ENCODE results near the gene TBC1D24.

Gene TBC1D24

DNA sequence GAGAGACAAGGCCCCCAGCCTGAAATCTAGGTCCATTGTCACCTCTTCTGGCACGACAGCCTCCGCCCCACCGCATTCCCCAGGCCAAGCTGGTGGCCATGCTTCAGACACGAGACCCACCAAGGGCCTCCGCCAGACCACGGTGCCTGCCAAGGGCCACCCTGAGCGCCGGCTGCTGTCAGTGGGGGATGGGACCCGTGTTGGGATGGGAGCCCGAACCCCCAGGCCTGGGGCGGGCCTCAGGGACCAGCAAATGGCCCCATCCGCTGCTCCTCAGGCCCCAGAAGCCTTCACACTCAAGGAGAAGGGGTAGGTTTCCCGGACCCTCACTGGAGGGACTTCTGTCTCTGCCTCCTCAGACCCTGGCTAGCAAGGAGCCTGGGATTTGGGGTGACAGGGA, 14.0 kb upstream of the TBC1D24 start:
- H3K4me1 ChIP-seq: peaks cover 33 to 70% (median 56%) of the 10 kb centered on the region in 10 experiments
- H3K36me3 ChIP-seq: peaks cover 9 to 50% (median 29%) of the 10 kb centered on the region in 11 experiments
- H3K9me3 ChIP-seq (replicated peaks in 1 of 11): no peaks in the 10 kb centered on the region
- H3K27me3 ChIP-seq: no peaks in the 10 kb centered on the region
- H3K27ac ChIP-seq: peak overlapping the region in 3 of 11 experiments; percentile 49 to 71 (median 65); a peak in 5 of 22 replicates
- no peak for TF ChIP-seq Cebpa-rat (IDR thresholded peaks at IDR 0.05)
- H3K4me2 ChIP-seq: peak overlapping the region; percentile 96 to 100 (median 99); a peak in 21 of 22 replicates
- H3K9ac ChIP-seq: peak overlapping the region in 10 of 11 experiments; percentile 67 to 84 (median 76); a peak in 18 of 22 replicates
- H3K4me3 ChIP-seq: peak overlapping the region in 9 of 10 experiments; percentile 56 to 78 (median 68); a peak in 17 of 20 replicates
- H4K20me1 ChIP-seq: peaks cover 0 to 81% (median 53%) of the 10 kb centered on the region in 11 experiments; a peak in 16 of 22 replicates

DNA sequence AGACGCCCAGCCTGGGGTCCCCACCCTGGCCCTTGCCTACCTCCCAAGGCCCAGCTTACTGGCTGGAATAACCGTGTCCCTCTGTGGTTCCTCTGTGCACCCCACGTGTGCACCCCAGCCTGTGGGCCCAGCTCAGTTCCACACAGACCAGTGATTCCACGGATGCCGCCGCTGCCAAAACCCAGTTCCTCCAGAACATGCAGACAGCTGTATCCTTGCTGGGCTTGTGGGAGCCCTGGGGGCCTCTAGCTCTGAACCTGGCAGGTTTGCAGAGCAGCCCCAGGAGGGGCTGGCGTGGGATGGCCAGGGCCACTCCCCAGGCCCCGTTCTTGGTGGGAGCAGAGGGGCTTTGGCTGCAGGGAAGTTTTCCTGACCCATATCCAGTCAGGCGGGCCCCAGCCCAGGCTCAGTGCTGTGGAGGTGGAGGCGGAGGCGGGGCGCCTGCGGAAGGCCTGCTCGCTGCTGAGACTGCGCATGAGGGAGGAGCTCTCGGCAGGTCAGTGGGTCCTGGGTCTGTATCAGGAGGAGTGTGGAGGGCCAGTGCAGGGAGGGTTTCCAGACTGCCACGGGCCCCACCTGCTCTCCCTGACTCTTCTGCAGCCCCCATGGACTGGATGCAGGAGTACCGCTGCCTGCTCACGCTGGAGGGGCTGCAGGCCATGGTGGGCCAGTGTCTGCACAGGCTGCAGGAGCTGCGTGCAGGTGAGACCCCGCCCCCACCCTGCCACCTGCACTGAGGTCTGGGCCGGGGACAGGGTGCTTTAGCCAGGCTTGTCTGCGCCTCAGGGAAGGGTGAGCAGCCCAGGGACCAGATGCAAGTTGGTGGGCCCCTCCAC, 12.7 kb upstream of the TBC1D24 start:
- no peak for TF ChIP-seq Cebpa-rat (IDR thresholded peaks at IDR 0.05)
- H3K4me3 ChIP-seq: no peak overlapping the region
- peaks cover 38 to 81% (median 66%) of the 10 kb centered on the region in 10 experiments for H3K4me1 ChIP-seq
- H4K20me1 ChIP-seq: peaks cover 0 to 81% (median 40%) of the 10 kb centered on the region in 11 experiments; a peak in 17 of 22 replicates
- no peak overlapping the region for H3K27ac ChIP-seq
- peak overlapping the region in 4 of 11 experiments; percentile 73 to 84 (median 80); a peak in 5 of 22 replicates for H3K9ac ChIP-seq
- H3K4me2 ChIP-seq: peak overlapping the region in 7 of 11 experiments; percentile 96 to 99 (median 98); a peak in 9 of 22 replicates
- no peaks in the 10 kb centered on the region for H3K9me3 ChIP-seq (replicated peaks in 1 of 11)
- peaks cover 0 to 8% (median 0%) of the 10 kb centered on the region in 11 experiments; a peak in 7 of 22 replicates for H3K27me3 ChIP-seq
- peaks cover 0 to 37% (median 16%) of the 10 kb centered on the region in 11 experiments; a peak in 17 of 22 replicates for H3K36me3 ChIP-seq

DNA sequence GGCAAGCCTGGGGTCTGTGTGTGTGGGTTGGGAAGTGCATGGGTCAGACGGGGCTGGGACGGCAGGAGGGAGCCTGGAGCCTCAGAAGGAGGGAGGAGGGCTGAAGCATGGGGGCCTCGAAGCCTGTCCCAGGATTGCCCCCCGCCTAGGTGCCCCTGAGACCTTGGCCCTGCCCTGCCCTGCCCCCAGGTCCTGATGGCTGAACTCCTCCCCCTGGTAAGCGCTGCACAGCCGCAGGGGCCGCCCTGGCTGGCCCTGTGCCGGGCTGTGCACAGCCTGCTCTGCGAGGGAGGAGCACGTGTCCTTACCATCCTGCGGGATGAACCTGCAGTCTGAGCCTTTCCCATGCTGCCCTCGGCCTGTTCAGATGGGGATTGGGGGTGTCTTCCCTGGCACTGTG, 10.6 kb upstream of the TBC1D24 start:
- peaks cover 0 to 29% (median 0%) of the 10 kb centered on the region in 11 experiments; a peak in 8 of 22 replicates for H3K27me3 ChIP-seq
- no peak for TF ChIP-seq Cebpa-rat (IDR thresholded peaks at IDR 0.05)
- peaks cover 0 to 68% (median 20%) of the 10 kb centered on the region in 11 experiments; a peak in 16 of 22 replicates for H4K20me1 ChIP-seq
- peak overlapping the region in 2 of 11 experiments; percentile 32 to 44; a peak in 2 of 22 replicates for H3K9ac ChIP-seq
- 0 out of 22 replicates have a peak overlapping the region, but pooled peaks of 1 of the 11 experiments have one; percentile 1 for H3K27ac ChIP-seq
- no peak overlapping the region for H3K4me3 ChIP-seq
- H3K36me3 ChIP-seq: peaks cover 0 to 21% (median 0%) of the 10 kb centered on the region in 11 experiments; a peak in 7 of 22 replicates
- H3K4me2 ChIP-seq: peak overlapping the region in 9 of 11 experiments; percentile 16 to 51 (median 31); a peak in 9 of 22 replicates
- peaks cover 38 to 86% (median 75%) of the 10 kb centered on the region in 10 experiments for H3K4me1 ChIP-seq
- H3K9me3 ChIP-seq (replicated peaks in 1 of 11): no peaks in the 10 kb centered on the region

DNA sequence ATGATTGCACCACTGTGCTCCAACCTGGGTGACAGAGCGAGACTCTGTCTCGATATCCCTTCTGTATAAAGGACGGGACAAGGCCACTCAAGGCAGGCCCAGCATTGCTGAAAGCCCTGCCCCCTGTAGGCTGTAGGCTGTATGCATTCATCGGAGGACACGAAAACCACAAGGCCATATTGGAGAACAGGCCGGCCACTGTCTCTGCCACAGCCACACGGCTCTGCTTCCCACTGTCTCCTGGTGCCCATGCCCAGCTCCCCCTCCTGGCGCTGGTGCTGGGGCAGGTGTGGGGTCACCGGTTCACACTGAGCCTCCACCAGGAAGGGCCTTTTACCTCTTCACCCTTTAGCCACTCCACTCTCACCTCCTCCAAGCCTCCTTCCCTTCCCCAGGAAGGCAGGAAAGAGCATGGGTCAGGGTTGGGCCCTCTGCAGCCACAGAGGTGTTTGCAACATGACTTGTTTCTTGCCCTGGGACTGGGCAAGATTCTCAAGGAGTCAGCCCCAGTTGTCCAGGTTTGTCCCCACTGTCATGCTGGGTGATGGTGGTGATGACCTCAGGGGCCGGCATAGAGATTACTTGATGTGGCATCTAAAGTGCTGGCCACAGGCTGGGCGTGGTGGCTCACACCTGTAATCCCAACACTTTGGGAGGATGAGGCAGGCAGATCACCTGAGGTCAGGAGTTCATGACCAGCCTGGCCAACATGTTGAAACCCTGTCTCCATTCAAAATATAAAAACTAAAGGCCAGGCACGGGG, 9.1 kb upstream of the TBC1D24 start:
- H3K4me3 ChIP-seq: no peak overlapping the region
- peak overlapping the region in 5 of 11 experiments; percentile 17 to 100 (median 100); a peak in 3 of 22 replicates for H3K4me2 ChIP-seq
- H3K27ac ChIP-seq: no peak overlapping the region
- no peaks in the 10 kb centered on the region for H3K9me3 ChIP-seq (replicated peaks in 1 of 11)
- peaks cover 0 to 74% (median 22%) of the 10 kb centered on the region in 11 experiments; a peak in 17 of 22 replicates for H4K20me1 ChIP-seq
- TF ChIP-seq Cebpa-rat (IDR thresholded peaks at IDR 0.05): no peak
- peaks cover 0 to 44% (median 0%) of the 10 kb centered on the region in 11 experiments; a peak in 8 of 22 replicates for H3K27me3 ChIP-seq
- peaks cover 36 to 91% (median 80%) of the 10 kb centered on the region in 10 experiments for H3K4me1 ChIP-seq
- H3K36me3 ChIP-seq: peaks cover 0 to 20% (median 0%) of the 10 kb centered on the region in 11 experiments; a peak in 7 of 22 replicates
- H3K9ac ChIP-seq: no peak overlapping the region

DNA sequence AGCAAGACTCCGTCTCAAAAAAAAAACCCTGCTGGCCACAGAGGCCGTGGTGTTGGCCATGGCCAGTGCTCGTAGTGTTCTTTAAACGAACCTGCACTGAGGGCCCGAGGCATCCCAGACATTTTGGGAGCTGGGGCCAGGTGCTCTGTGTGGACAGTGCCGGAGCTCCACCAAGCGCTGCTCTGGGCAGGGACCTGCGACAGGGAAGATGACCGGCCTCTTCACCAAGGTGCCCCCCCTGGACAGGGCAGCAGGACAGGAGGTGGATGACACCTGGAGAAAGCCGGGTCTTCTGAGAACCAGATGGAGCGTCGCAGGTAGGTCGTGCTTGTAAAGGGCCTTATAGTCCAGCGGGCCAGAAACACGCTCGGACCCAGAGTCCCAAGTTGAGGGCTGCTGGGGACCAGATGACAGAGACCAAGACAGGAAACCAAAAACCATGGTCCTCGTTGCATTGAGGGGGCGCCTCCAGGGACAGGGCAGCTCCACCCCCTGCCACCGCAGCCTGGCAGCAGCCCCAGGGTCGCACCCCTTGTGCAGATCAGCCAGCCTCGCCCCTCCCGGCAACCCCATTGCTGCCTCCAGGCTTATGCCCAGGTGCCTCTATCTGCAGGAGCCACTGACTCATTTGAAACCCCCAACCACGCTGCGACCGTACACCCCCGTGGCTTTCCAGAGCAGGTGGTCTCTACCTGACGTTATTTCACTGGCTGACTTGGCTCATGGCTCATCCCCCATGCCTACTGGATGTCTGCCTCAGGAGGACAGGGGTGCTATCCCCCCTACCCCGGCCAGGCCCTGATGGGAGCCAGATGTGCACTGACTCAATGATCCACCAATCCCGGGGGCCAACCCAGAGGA, 8.0 kb upstream of the TBC1D24 start:
- peak overlapping the region; percentile 96 to 100 (median 100) for H3K4me2 ChIP-seq

DNA sequence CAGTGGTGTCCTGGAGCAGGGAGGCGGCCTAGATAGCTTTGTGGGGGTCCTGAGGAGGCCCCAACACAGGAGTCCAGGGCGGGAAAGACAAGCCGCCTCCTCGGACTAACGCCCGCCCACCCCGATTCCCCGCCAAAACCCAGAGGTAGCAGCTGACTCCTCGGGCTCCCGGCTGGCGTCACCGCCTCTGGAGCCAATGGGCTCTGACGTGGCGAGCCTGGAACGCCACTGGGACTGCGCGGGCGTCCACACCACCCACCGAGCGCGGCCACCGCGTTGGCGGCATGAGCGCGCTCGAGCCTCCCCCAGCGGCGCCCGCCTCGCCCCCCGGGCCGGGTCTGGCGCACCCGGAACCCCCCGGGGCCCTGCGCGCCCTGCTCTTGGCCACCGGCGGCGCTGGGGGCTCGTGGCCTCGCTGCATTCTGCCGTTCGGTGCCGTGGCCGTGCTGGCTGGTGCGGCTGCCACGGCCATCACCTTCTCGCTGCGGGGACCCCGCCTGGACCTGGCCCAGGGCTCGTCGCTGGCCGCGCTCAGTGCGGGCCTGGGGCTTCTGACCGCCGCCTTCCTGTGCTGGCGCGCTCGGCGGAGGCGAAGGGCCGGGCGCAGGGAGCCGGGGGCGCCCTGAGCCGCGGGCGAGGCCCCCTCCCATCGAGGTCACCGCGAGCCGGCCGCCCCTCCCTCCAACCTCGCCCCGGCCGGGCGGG, 7.2 kb upstream of the TBC1D24 start:
- no peaks in the 10 kb centered on the region for H3K9me3 ChIP-seq (replicated peaks in 1 of 11)
- H3K4me2 ChIP-seq: peak overlapping the region; percentile 96 to 100 (median 100)
- H4K20me1 ChIP-seq: peaks cover 5 to 79% (median 30%) of the 10 kb centered on the region in 11 experiments; a peak in 19 of 22 replicates
- peaks cover 41 to 91% (median 81%) of the 10 kb centered on the region in 10 experiments for H3K4me1 ChIP-seq
- H3K4me3 ChIP-seq: peak overlapping the region; percentile 51 to 69 (median 62)
- H3K36me3 ChIP-seq: peaks cover 0 to 1% (median 0%) of the 10 kb centered on the region in 11 experiments; a peak in 4 of 22 replicates
- H3K9ac ChIP-seq: peak overlapping the region; percentile 58 to 81 (median 76)
- TF ChIP-seq Cebpa-rat (IDR thresholded peaks at IDR 0.05): no peak
- H3K27ac ChIP-seq: peak overlapping the region in 9 of 11 experiments; percentile 53 to 78 (median 74); a peak in 18 of 22 replicates
- peaks cover 0 to 62% (median 0%) of the 10 kb centered on the region in 11 experiments; a peak in 8 of 22 replicates for H3K27me3 ChIP-seq

More for the DNA sequence above, 8.0 kb upstream of the TBC1D24 start:
- Histone ChIP-seq H3K4me1 (peaks cover 36 to 91% (median 79%) of the 10 kb centered on the region in 10 experiments), H3K27ac (peak overlapping the region in 8 of 11 experiments; percentile 33 to 78 (median 75); a peak in 11 of 22 replicates), H4K20me1 (peaks cover 0 to 72% (median 22%) of the 10 kb centered on the region in 11 experiments; a peak in 17 of 22 replicates), H3K9ac (peak overlapping the region in 10 of 11 experiments; percentile 58 to 81 (median 76); a peak in 17 of 22 replicates), H3K4me3 (peak overlapping the region in 9 of 10 experiments; percentile 51 to 69 (median 63); a peak in 15 of 20 replicates), H3K9me3 (replicated peaks in 1 of 11) (no peaks in the 10 kb centered on the region), H3K36me3 (peaks cover 0 to 9% (median 0%) of the 10 kb centered on the region in 11 experiments; a peak in 5 of 22 replicates), H3K27me3 (peaks cover 0 to 54% (median 0%) of the 10 kb centered on the region in 11 experiments; a peak in 8 of 22 replicates)
- TF ChIP-seq Cebpa-rat (IDR thresholded peaks at IDR 0.05): no peak

Data from BLaER1 treated with 17β-estradiol and CSF1 and Interleukin-3, amounts not matched to agents 10 nM and 100 nM (cell line).